ENCODE data around the gene RABGGTA.
A peak's percentile ranks its signal among the peaks of the same experiment; 100 is the strongest.

The RABGGTA gene

DNA sequence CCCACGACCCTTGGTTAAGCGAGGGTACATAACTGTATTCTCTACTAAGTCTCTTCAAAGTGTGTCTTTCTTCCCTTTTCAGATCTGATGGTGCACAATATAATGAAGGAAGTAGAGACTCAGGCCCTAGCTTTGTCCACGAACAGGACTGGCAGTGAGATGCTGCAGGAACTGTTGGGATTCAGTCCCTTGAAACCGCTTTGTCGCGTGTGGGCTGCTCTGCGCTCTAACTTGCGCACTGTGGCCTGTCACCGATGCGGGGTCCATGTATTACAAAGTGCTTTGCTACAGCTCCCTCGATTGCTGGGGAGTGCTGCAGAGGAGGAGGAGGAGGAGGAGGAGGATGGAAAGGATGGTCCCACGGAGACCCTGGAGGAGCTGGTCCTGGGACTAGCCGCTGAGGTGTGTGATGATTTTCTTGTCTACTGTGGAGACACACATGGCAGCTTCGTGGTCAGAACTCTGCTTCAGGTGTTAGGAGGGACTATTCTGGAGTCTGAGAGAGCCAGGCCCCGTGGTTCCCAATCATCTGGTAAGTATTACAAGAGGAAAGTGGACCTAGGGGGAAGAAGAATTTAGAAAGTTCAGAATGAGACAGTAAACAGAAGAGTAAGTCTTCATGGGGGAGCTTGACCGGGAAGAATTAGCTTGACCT, 29.1 kb upstream of the RABGGTA start:
- DNase-seq (ENCODE audit: low spot score): no peak

DNA sequence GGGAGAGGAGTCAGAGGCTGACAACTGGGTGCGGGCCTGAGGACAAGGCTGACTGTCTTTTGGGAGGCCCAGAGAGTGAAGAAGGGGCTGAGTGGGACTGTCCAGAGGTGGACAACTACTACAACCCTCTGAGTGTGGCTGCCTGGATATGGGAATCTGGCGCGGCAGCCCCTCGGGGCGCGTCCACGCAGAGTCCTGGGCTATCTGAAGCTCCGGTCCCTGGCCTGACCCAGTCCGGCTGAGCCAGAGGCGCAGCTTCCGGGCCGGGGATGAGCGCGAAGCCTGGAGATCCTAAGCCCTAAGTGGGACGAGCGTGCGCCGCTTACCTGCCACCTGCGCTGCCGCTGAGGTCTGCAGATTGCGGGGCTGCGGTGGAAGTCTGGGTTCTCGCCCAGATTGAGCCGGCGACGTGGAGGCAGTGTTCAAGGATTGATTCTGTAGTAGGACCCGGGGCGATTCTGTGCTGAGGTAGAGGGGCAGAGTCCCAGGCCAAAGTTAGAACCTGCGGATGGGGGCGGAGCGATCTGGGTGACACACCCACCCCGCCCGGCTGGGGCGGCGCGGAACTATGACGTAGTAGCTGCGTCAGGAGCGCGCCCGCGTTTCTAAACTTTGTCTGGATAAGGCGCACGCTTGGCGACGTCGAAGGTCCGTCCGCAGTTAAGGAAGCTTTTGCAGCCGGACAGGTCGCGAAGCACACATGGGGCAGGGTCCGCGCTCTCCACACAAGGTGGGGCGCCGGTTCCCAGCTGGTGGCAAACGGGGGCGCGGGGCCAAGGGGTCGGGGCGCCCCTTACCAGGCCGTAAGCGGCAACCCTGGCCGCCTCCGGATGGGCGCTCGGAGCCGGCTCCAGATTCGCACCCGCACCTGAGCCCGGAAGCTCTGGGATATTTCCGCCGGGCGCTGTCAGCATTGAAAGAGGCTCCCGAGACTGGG, 28.1 kb upstream of the RABGGTA start, which contains the start of the genes DHRS1 and NOP9:
DHRS1 (minus strand) TSS at position 526 of the 937 bp plus-strand sequence. CDS start 674 bp downstream, outside the sequence.
NOP9 (plus strand) TSS at position 596 of the 937 bp plus-strand sequence; CDS start at position 701, 105 bp downstream.
- DNase-seq (ENCODE audit: low spot score): peak; percentile 83

DNA sequence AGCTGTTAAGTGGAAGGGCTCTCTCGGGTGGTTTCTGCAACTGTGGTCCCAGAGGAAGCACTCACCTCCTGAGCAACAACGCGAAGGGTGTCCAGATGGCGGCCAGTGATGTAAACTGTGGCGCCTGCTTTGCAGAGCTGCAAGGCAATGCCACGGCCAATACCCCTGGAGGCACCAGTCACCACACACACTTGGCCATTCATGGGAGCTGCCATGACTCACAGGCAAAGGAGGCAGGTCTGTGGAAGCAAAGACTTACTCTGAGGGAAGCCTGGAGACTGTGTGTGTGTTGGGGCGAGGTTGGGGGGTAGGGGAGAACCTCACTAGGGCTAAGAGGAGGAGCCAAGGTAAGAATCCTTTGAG, 27.5 kb upstream of the RABGGTA start:
- no peak for DNase-seq (ENCODE audit: low spot score)

DNA sequence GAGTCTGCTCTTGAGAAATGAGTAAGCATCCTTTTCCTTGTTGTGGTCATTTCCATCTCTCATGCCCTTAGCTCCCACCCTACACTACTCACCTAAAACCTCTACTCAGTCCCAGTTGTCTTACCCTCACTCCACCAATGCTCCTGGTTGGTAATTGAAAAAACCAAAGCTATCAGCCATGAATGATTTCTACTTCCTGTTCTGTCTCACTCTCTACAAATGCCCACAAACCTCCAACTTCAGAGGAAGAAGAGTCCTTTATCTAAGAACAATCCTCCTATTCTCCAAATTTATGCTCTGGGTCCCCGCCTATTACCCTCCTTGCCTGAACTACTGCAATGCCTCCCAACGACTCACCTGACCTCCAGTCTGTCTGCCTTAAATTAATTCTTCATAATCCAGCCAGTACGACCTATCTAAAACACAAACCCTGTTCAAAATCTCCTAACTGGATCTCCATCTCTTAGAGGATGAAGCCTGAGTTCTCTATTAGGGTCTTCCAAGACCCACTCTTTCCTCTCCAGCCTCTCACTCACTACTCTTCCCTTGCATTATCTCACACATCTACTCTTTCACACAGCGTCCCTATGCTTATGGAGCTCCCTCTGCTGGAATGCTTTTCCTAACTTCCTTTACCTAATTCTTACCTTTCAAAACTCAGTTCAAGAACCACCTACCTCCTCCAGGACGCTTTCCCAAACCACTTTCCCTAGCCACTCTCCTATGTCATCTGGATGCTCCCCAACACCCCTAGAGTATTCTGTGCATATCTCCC, 26.0 kb upstream of the RABGGTA start:
- DNase-seq (ENCODE audit: low spot score): no peak

DNA sequence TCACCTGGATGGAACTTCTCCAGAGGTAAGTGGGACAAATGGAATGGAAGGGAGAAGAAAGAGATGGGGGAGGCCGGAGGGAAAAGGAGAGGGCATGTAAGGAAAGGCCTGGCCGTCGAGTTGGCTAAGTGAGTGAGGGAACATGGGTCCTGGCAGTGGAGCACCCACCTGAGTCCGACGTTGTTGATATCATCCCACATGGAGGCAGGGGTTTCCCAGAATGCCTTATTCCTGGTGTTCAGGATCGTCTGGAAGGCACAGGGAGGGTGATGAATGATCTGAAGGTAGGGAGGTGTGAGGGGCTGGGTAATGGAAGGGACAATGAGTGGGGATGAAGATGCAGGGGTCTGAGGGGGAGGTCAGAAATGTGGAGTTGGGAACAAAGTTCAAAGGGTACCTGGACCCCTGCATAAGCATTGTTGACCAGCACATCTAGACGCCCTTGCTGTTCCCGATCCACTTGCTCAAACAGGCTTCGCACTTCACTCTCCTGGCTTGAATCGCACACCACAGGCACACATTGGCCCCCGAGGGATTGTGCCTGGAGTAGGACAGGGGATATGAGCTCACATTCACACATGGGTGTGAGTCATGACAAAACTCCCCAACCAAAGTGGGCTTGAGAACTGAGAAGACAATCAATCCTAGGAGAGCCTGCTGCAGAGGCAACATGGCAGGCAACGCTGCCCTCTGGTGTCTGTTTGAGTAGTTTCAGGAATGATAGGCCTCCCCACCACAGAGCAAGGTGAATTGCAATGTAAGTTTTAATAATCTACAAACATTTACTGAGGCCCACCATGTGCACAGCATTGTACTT, 25.2 kb upstream of the RABGGTA start:
- DNase-seq (ENCODE audit: low spot score): no peak

DNA sequence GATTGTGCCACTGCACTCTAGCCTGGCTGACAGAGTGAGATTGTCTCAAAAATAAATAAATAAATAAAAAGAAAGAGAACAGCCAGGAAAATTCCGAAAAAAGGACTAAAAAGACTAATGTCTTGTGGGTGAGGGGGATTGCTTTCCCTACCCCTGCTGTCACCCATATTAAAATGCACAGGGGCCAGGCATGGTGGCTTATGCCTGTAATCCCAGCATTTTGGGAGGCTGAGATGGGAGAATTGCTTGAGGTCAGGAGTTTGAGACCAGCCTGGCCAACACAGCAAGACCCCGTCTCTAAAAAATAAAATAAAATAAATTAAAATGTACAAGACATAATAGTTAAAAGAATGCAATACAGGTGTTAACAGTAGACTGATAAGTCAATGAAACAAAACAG, 22.1 kb upstream of the RABGGTA start:
- DNase-seq (ENCODE audit: low spot score): no peak

DNA sequence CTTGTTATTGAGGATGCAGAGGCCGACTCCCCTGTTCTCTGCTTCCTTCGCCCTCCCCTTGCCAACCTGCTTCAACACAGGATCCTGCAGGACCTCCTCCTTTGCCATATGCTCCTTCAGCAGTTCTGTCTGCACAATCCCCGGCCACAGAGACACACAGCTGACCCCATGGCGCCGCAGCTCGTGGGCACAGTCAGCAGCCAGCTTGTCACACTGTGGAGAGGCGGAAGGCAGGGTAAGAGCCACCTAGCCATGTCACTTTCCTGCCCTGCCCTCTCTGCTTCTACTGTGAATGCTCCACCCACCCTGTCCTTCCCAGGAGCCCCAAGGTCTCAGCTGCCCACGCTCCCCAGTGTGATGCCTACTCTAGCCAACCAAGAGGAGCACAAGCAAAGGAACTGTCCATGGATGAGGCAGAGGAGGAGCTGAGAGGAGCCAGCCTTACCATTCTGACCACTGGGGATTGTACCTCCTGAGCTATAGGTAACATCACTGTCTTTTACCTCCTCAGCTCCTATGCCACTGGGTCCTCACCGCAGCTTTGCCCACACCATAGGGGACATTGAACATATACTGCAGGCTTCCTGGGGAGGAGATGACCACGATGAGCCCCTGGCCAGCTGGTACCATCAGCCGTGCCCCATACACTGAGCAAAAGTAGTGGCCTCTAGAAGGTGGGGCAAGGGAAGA, 20.9 kb upstream of the RABGGTA start:
- DNase-seq (ENCODE audit: low spot score): no peak

DNA sequence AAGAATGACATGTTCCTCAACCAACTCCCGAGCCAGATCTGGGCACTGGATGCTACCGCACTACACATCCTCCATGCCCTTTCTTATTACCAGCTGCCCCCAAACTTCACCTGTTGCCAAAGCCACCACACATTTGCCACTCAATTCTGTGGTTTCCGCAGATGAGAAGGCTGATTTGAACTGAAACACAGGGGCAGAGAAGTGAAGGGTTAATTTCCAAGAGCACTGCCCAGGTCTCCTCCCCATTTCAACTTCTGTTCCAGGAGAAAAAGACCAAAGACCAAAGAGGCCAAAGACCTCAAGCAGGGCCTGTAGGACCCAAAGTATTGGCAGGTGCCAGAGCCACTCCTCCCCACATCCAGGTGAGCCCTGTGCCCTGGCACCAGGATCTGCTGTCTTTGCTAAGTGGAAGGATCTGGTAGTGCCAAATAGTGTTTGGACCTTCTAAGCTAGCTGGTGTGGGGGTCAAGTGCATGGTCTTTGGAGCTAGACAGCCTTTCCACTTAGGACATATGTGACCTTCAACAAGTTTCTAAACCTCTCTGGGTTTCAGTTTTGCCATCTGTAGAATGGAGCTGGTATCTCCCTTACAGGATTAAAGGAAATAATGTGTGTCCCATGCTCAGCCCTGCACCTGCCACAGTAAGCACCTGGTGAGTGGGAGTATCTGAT, 20.2 kb upstream of the RABGGTA start:
- DNase-seq (ENCODE audit: low spot score): no peak

DNA sequence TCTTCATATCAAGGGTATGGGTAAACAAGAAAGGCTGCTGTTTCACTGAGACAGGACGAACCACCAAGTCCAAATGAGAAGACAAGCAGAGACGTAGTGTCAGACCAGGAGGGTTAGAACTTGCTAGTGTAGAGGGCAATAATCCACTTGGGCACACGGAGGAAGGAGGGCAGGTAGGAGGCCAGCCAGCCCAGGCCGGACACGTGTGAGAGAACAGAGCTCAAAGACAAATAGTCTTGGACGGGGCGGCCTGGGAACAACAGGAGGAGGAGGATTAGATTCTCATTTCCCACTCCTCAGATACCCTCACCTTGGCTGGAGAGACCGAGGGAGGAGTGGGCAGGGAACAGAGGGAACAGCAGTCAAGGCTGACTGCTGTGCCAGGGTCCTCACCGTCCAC, 19.3 kb upstream of the RABGGTA start:
- DNase-seq (ENCODE audit: low spot score): no peak

DNA sequence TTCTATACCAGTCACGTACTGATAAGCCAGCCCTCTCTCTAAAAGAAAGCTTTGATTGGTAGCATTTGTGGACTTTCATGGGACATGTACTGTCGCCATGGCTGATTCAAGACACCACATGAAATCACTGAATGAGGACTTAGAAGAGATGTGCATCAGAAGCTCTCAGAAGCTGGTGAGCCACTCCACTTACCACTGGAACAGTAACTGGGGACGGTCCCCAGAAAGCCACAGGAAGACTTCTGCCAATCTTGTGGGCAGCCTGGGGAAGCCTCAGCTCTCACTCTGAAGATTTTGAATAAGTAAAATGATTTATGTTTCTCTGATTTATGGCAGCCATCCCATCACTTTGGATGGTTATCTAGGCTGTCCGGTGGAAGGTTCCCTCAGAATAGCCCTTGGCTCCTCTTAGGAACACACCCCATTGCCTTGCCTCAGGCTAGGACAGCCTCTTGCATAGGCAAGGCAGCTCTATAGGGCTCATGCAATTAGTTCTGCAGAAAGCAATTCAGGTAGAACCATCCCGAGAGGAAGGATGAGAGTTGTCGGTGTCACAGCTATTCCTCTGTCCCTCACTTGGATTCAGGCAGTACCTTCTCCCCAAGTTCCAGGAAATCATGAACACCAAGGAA, 18.4 kb upstream of the RABGGTA start:
- no peak for DNase-seq (ENCODE audit: low spot score)

DNA sequence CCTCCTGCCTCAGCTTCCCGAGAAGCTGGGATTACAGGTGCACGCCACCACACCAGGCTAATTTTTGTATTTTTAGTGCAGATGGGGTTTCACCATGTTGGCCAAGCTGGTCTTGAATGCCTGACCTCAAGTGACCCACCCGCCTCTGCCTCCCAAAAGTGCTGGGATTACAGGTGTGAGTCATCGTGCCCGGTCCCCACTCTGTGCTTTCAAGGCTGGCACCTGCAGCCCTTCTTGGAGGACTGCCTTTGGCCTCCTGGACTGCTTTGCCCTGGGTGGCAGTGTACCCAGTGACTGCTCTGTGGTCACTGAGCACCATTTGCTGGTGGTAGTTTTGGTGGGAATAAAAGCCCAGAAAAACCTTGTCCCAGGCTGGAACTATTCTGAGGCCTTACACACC, 15.6 kb upstream of the RABGGTA start:
- DNase-seq (ENCODE audit: low spot score): no peak

DNA sequence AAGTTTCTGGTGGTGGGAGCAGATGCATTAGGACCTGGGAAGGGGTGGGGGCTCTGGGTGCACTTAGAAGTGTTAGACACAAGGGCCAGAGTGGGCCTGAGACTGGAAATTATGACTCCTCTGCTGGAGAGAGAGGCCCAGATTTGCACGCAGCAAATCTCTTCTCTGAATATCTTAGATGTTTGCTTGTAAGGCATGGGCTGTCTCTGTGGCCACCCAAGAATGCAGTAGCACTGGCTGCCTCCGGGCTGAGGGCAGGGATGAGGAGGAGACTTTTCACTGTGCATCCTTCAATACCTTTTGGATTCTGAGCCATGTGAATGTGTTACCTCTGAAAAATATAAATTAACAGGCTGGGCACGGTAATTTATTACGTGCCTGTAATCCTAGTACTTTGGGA, 14.0 kb upstream of the RABGGTA start:
- no peak for DNase-seq (ENCODE audit: low spot score)

DNA sequence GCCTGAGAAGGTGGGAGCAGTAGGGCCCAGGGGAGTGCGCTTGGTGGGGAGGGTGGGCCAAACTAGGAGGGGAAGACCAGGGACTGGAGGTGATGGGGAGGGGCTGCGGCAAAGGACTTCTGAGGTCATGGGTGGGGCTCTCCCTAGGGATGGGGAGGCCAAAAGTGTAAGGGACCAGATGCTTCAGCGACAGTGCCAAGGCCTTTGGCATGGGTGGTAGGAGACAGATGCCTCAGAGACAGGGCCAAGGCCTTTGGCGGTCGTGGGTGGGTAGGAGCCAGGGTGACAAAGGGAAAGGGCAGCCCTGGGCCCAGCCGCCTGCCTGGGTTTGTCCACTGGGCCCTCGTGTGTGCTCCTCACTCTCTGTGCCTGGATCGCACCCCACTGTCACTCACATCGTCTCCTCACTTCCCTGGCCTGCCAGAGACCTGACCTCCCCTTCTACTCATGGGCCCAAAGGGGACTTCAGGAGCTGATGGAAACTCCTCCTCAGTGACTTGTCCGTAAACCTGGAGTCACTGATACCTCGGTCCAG, 13.2 kb upstream of the RABGGTA start:
- no peak for DNase-seq (ENCODE audit: low spot score)

DNA sequence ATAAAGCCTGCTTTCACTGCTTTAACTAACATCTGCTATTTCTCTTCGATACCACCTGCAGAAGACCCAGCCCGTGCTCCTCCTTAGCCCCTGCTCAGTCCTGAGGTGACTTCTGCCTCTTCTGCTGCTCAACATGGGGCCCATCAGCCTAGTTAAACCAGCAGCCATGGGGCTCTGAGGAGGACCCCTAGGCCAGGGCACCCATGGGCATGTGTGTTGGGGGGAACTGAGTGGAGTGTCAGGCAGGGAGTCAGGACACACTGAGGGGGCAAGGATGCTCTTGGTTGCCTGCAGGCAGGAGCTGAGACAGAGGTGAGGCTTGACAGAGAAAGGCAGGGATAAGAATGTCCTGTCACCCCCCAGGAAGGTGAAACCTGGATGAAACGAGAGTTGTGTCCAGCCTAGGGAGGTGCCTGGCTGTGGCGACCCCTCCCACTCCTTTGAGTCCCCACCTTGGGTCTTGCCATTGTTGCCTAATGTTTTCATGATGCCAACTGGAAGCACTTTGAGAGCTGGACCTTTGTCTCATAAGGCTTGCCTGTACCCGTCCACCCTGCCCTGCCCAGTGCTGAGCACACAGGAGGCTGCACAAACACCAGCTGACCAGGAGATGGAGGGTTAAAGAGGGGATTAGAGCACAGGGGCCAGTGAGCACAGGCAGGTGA, 12.5 kb upstream of the RABGGTA start:
- DNase-seq (ENCODE audit: low spot score): no peak

DNA sequence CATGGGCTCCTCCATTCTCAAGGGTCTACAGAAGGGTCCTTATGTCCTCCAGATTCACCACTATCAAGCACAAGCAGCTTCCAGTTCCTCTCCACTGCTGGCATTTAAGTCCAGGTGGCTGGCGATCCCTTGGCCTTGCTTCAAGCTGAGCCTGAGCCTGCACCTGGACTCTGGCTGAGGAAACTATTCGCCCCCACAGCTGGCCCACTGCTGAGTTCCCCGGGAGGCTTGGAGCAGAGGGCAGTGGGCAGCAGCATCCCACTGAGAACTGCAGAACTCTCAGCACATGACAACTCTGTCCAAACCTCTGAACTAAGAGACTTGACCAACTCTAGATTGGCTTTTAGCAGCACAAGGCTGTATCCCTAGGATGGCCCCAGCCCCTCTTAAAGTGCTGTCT, 11.3 kb upstream of the RABGGTA start:
- DNase-seq (ENCODE audit: low spot score): no peak

DNA sequence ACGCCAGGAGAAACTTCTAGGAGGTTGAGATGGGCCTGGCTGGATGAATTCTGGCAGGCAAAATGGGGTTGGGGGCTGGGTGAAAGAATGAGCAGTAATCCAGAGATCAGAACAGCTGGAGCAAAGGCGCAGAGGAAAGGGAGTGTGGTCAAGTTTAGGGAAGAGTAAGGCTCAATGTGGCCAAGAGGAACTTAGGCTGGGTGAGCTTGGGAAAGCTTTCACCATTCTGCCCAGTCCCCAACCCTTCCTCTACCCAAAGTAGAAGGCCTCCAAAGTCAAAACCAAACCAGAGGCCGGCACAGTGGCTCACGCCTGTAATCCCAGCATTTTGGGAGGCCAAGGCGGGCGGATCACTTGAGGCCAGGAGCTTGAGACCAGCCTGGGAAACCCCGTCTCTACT, 10.2 kb upstream of the RABGGTA start:
- DNase-seq (ENCODE audit: low spot score): no peak

DNA sequence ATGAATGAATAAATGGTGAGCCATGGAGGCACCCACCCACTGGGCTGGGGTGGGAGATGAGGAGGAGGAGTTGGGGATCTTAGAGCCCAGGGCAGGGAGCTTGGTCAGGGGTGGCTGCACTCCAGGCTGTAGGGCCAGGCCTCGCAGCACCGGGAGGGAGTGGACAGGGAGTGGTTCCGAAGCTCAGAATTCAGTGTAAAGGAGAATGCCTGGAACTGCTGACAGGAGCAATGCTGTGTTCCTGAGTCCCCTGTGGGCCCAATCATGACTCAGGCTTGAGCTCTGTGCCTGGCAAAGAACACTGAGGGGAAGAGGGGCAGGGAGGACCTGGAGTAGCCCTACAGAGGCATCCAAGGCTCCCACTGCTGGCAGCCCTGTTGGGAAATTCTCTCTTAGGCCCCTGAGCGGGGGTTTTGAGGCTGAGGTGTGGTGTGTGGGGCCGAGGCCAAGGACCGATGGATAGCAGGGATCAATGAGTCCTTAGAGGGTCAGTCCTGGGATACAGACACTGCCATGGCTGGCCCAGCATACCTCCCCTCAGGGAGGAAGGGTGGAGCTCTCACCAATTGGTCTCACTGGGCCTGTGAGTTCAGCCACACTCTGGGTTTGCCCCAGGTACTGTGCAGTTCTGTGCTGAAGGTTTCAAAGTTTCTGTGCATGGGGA, 9.5 kb upstream of the RABGGTA start:
- no peak for DNase-seq (ENCODE audit: low spot score)

Data from putamen (tissue), 1 donor.